Keratinocyte (primary cell): ENCODE measurements around the gene PRKN. TPM values are rescaled to one million over a fixed set of nuclear protein-coding genes. Genes with fewer than 3 reads are reported as not detected.

Experiments used
- DNase-seq: peaks from one replicate; pipeline ENCODE4 v3.0.0-alpha.2; 2011; ENCODE audit warnings: low read depth, missing footprints, low spot score
- FAIRE-seq: peaks from 2 replicates; lab custom pipeline; 2011; peaks lifted over from hg19 to GRCh38; lab: Jason Lieb, UNC
- H2AFZ ChIP-seq: 2 replicates; pipeline ENCODE4 v1.6.0; 2012; ENCODE audit warnings: low read length, control low read depth, inconsistent platforms; ENCODE audit not compliant: control insufficient read depth
- H3K27ac ChIP-seq: 2 replicates; pipeline ENCODE4 v1.5.1; 2011; ENCODE audit warnings: low read length; ENCODE audit not compliant: control insufficient read depth, insufficient read depth
- H3K27me3 ChIP-seq: 3 replicates; pipeline ENCODE4 v1.6.0; 2011; ENCODE audit warnings: low read length; ENCODE audit not compliant: control insufficient read depth, insufficient read depth; ENCODE audit errors: extremely low read depth
- H3K36me3 ChIP-seq, 2 experiments: 2 replicates in 1 of 2; 3 replicates in 1 of 2; pipeline ENCODE4 v1.5.1; 2011; ENCODE audit warnings: low read length in 2 of 2, mild to moderate bottlenecking in 1 of 2; ENCODE audit not compliant: control insufficient read depth in 2 of 2, insufficient read depth in 2 of 2; ENCODE audit errors: extremely low read depth in 1 of 2
- H3K4me1 ChIP-seq: 3 replicates; pipeline ENCODE4 v1.5.1; 2011; ENCODE audit warnings: low read length; ENCODE audit not compliant: control insufficient read depth, insufficient read depth; ENCODE audit errors: extremely low read depth
- H3K4me2 ChIP-seq: 3 replicates; pipeline ENCODE4 v1.6.0; 2011; ENCODE audit warnings: low read depth, low read length; ENCODE audit not compliant: control insufficient read depth, insufficient read depth; ENCODE audit errors: extremely low read depth
- H3K4me3 ChIP-seq, 3 experiments: fragments of 200-600 bp in 1 of 3; sonication (generic) in 1 of 3; 2 replicates in 2 of 3; 3 replicates in 1 of 3; pipeline ENCODE4 v1.5.1; 2011 to 2016; ENCODE audit warnings: low read length in 3 of 3, mild to moderate bottlenecking in 3 of 3, control low read depth in 2 of 3, inconsistent platforms in 1 of 3, low read depth in 1 of 3, mixed read lengths in 1 of 3, mixed run types in 1 of 3, moderate library complexity in 1 of 3; ENCODE audit not compliant: control insufficient read depth in 2 of 3, insufficient read depth in 2 of 3; ENCODE audit errors: extremely low read depth in 1 of 3
- H3K79me2 ChIP-seq: 2 replicates; pipeline ENCODE4 v1.6.0; 2012; ENCODE audit warnings: low read length; ENCODE audit not compliant: control insufficient read depth, insufficient read depth
- H3K9ac ChIP-seq: 3 replicates; pipeline ENCODE4 v1.6.0; 2011; ENCODE audit warnings: low read length; ENCODE audit not compliant: control insufficient read depth, insufficient read depth; ENCODE audit errors: extremely low read depth
- H3K9me1 ChIP-seq: 3 replicates; pipeline ENCODE4 v1.6.0; 2011; ENCODE audit warnings: low read length; ENCODE audit not compliant: control insufficient read depth, insufficient read depth; ENCODE audit errors: extremely low read depth
- H3K9me3 ChIP-seq: 2 replicates; pipeline ENCODE4 v1.5.1; 2012; ENCODE audit warnings: low read depth, low read length; ENCODE audit not compliant: control insufficient read depth
- H4K20me1 ChIP-seq: 3 replicates; pipeline ENCODE4 v1.6.0; 2011; ENCODE audit warnings: low read length; ENCODE audit not compliant: control insufficient read depth, insufficient read depth; ENCODE audit errors: extremely low read depth
- EZH2 ChIP-seq: IDR thresholded peaks from one replicate; pipeline ENCODE4 v1.6.1; 2012; ENCODE audit warnings: inconsistent platforms, mild to moderate bottlenecking, low read length, moderate library complexity
- dilution Hi-C: fragments of 300-500 bp; cut with MboI; formaldehyde crosslinking; loops from one replicate; pipeline ENCODE4 v1.7.0; 2020; ENCODE audit warnings: low sequenced_read_pairs; ENCODE audit not compliant: extremely low pct_ligation_motif_present
- polyA plus RNA-seq, 5 experiments: library from polyadenylated mRNA; depleted of rRNA in 3 of 5; stranded (reverse) in 3 of 5; stranded (forward) in 1 of 5; unstranded in 1 of 5; fragments of >200 nt; gene quantifications; 1 replicate in 1 of 5; 2 replicates in 3 of 5; 3 replicates in 1 of 5; pipeline versions ENCODE4 v1.2.1 to v1.2.3, GENCODE V29; 2011 to 2012; ENCODE audit warnings: missing spikeins in 2 of 5, low read depth in 1 of 5, low replicate concordance in 1 of 5
- TF ChIP-seq, protein P1 (sequence below), 3 experiments: IDR thresholded peaks in 1 of 3; conservative IDR thresholded peaks in 1 of 3; optimal IDR thresholded peaks in 1 of 3; 2 replicates in 2 of 3; 3 replicates in 1 of 3; pipeline versions ENCODE3 to v1.5.1; 2011; ENCODE audit warnings: low read length in 3 of 3, mild to moderate bottlenecking in 3 of 3, moderate library complexity in 2 of 3, control low read depth in 1 of 3, inconsistent platforms in 1 of 3; ENCODE audit not compliant: insufficient read depth in 2 of 3; ENCODE audit errors: extremely low read depth in 1 of 3

The PRKN gene
- polyA plus RNA-seq, 1 donor (not counting 4 experiments of a cell fraction or from before 2014, with no cell fraction given): 0.67 TPM

- Histone ChIP-seq H3K4me3 (no peak overlapping the region), H3K4me2 (no peak overlapping the region), H3K9me3 (no peaks in the 10 kb centered on the region), H3K9ac (no peak overlapping the region), H3K27ac (no peak overlapping the region), H3K4me1 (no peaks in the 10 kb centered on the region), H3K9me1 (no peaks in the 10 kb centered on the region), H2AFZ (no peak overlapping the region), H3K79me2 (no peaks in the 10 kb centered on the region), H4K20me1 (no peaks in the 10 kb centered on the region), H3K36me3 (no peaks in the 10 kb centered on the region), H3K27me3 (no peaks in the 10 kb centered on the region)
- DNase-seq (no peak), FAIRE-seq (no peak)
- dilution Hi-C loops: no loop called here
- no peak for TF ChIP-seq EZH2
- TF ChIP-seq, protein P1, sequence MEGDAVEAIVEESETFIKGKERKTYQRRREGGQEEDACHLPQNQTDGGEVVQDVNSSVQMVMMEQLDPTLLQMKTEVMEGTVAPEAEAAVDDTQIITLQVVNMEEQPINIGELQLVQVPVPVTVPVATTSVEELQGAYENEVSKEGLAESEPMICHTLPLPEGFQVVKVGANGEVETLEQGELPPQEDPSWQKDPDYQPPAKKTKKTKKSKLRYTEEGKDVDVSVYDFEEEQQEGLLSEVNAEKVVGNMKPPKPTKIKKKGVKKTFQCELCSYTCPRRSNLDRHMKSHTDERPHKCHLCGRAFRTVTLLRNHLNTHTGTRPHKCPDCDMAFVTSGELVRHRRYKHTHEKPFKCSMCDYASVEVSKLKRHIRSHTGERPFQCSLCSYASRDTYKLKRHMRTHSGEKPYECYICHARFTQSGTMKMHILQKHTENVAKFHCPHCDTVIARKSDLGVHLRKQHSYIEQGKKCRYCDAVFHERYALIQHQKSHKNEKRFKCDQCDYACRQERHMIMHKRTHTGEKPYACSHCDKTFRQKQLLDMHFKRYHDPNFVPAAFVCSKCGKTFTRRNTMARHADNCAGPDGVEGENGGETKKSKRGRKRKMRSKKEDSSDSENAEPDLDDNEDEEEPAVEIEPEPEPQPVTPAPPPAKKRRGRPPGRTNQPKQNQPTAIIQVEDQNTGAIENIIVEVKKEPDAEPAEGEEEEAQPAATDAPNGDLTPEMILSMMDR (optimal IDR thresholded peaks at IDR 0.05 in 1 of 3, IDR thresholded peaks at IDR 0.05 in 1 of 3, conservative IDR thresholded peaks at IDR 0.05 in 1 of 3; ENCODE audit: extremely low read depth in 1 of 3, insufficient read depth in 2 of 3, low read length in 3 of 3): no peak
These were observed 778.0 kb downstream of the PRKN start for GRCh38 chr6:161949531-161949930.

GRCh38 chr6:161948462-161948861, 779.1 kb downstream of the PRKN start:
- dilution Hi-C loops: no loop called here
- no peaks in the 10 kb centered on the region for H3K9me3 ChIP-seq
- H3K9me1 ChIP-seq: no peaks in the 10 kb centered on the region
- no peaks in the 10 kb centered on the region for H3K36me3 ChIP-seq
- DNase-seq (no peak), FAIRE-seq (no peak)
- no peaks in the 10 kb centered on the region for H3K27me3 ChIP-seq
- no peak overlapping the region for H3K4me3 ChIP-seq
- H3K4me2 ChIP-seq: no peak overlapping the region
- H3K4me1 ChIP-seq: no peaks in the 10 kb centered on the region
- H2AFZ ChIP-seq: no peak overlapping the region
- no peak overlapping the region for H3K27ac ChIP-seq
- H3K79me2 ChIP-seq: no peaks in the 10 kb centered on the region
- H4K20me1 ChIP-seq: no peaks in the 10 kb centered on the region
- no peak overlapping the region for H3K9ac ChIP-seq
- no peak for TF ChIP-seq EZH2
- TF ChIP-seq, protein P1 (optimal IDR thresholded peaks at IDR 0.05 in 1 of 3, IDR thresholded peaks at IDR 0.05 in 1 of 3, conservative IDR thresholded peaks at IDR 0.05 in 1 of 3; ENCODE audit: extremely low read depth in 1 of 3, insufficient read depth in 2 of 3, low read length in 3 of 3): no peak
